HepG2 (cell line): Measurements from ENCODE around the gene TRA2B. TPM values are rescaled to one million over a fixed set of nuclear protein-coding genes. Genes with fewer than 3 reads are reported as not detected.
A peak's percentile ranks its signal among the peaks of the same experiment; 100 is the strongest.

Source experiments
- ATAC-seq: fragments of 200-7000 bp; cut with Tn5 transposase; 3 replicates; pipeline ENCODE4 v1.9.1; 2020; ENCODE audit warnings: mild to moderate bottlenecking, moderate library complexity
- BruUV-seq: library from RNA; stranded (reverse); fragments of 400-500 nt; replicated peaks from 2 replicates; lab custom pipeline; 2021; lab: Mats Ljungman, UMichigan
- CTCF ChIA-PET: fragments of 300-600 bp; formaldehyde crosslinking; extraction: SDS; loops from one replicate; lab custom pipeline; 2021; ENCODE audit warnings: low total read pairs, inconsistent platforms, low intra/inter-chr PET ratio; lab: Yijun Ruan, JAX
- POLR2A ChIA-PET: fragments of 350-600 bp; sonication (Branson Sonifier 250); formaldehyde crosslinking; loops from one replicate; lab custom pipeline; 2020; ENCODE audit warnings: antibody characterized with exemption, inconsistent platforms; lab: Yijun Ruan, JAX
- DNase-seq: peaks from one replicate; pipeline ENCODE4 v3.0.0-alpha.2; 2015; ENCODE audit warnings: low spot score
- FAIRE-seq: peaks from 3 replicates; lab custom pipeline; 2011; peaks lifted over from hg19 to GRCh38; lab: Jason Lieb, UNC
- H2AFZ ChIP-seq: one replicate; pipeline ENCODE4 v1.6.1; 2011; ENCODE audit warnings: low read length, inconsistent platforms
- H3K27ac ChIP-seq: fragments of 300-600 bp; 3 replicates; pipeline ENCODE4 v1.8.0; 2011; ENCODE audit warnings: mixed run types, mild to moderate bottlenecking, mixed read lengths, low read length, inconsistent platforms; ENCODE audit not compliant: insufficient read depth; ENCODE audit errors: extremely low read length
- H3K27me3 ChIP-seq, 2 experiments: fragments of 200-600 bp in 1 of 2; 2 replicates in 1 of 2; 3 replicates in 1 of 2; pipeline versions ENCODE4 v1.6.0 to v1.8.0; 2011; ENCODE audit warnings: low read length in 2 of 2, mild to moderate bottlenecking in 2 of 2, moderate library complexity in 2 of 2, inconsistent platforms in 1 of 2; ENCODE audit not compliant: insufficient read depth in 2 of 2, control insufficient read depth in 1 of 2
- H3K36me3 ChIP-seq, 2 experiments: fragments of 200-600 bp in 1 of 2; replicated peaks in 1 of 2; 2 replicates in 1 of 2; 3 replicates in 1 of 2; pipeline versions ENCODE4 v1.5.1 to v1.8.0; 2011; ENCODE audit warnings: low read length in 2 of 2, inconsistent platforms in 1 of 2; ENCODE audit not compliant: insufficient read depth in 2 of 2, control insufficient read depth in 1 of 2
- H3K4me1 ChIP-seq: 2 replicates; pipeline ENCODE4 v1.5.1; 2012; ENCODE audit warnings: low read length, inconsistent platforms; ENCODE audit not compliant: insufficient read depth
- H3K4me2 ChIP-seq: 2 replicates; pipeline ENCODE4 v1.6.0; 2011; ENCODE audit warnings: low read depth, low read length, inconsistent platforms
- H3K4me3 ChIP-seq, 3 experiments: fragments of 200-600 bp in 1 of 3; sonication (generic), shearing (Covaris generic) in 1 of 3; replicated peaks in 1 of 3; 2 replicates each; pipeline ENCODE4 v1.5.1; 2011 to 2016; ENCODE audit warnings: low read length in 3 of 3, inconsistent platforms in 2 of 3, low read depth in 2 of 3, mild to moderate bottlenecking in 2 of 3, control low read depth in 1 of 3, mixed read lengths in 1 of 3; ENCODE audit not compliant: insufficient read depth in 1 of 3
- H3K79me2 ChIP-seq: one replicate; pipeline ENCODE4 v1.6.1; 2011; ENCODE audit warnings: low read length, inconsistent platforms; ENCODE audit not compliant: insufficient read depth
- H3K9ac ChIP-seq: 2 replicates; pipeline ENCODE4 v1.6.0; 2011; ENCODE audit warnings: mild to moderate bottlenecking, low read depth, low read length, inconsistent platforms; ENCODE audit not compliant: insufficient read depth
- H3K9me3 ChIP-seq: 2 replicates; pipeline ENCODE4 v1.5.1; 2012; ENCODE audit warnings: mild to moderate bottlenecking, low read length
- H4K20me1 ChIP-seq: 2 replicates; pipeline ENCODE4 v1.6.0; 2011; ENCODE audit warnings: inconsistent platforms, mild to moderate bottlenecking, low read length, moderate library complexity; ENCODE audit not compliant: insufficient read depth
- FLYWCH1 ChIP-seq: sonication (generic); formaldehyde crosslinking; IDR thresholded peaks from 2 replicates; pipeline ENCODE4 v1.8.1; 2023; ENCODE audit warnings: mild to moderate bottlenecking, missing genetic modification reagents
- HHEX ChIP-seq: IDR thresholded peaks from 2 replicates; pipeline ENCODE4 v1.6.1; 2016; ENCODE audit warnings: control low read depth
- HIVEP1 ChIP-seq: sonication (generic); formaldehyde crosslinking; IDR thresholded peaks from 2 replicates; pipeline ENCODE4 v1.4.0; 2020; ENCODE audit warnings: mild to moderate bottlenecking, missing genetic modification reagents
- JUNB ChIP-seq: sonication (generic); formaldehyde crosslinking; IDR thresholded peaks from 2 replicates; pipeline ENCODE4 v1.8.0; 2022; ENCODE audit warnings: missing genetic modification reagents, mild to moderate bottlenecking, borderline replicate concordance
- KDM6A ChIP-seq: IDR thresholded peaks from 2 replicates; pipeline ENCODE4 v1.6.1; 2016; ENCODE audit warnings: low read depth
- NR2F2 ChIP-seq: IDR thresholded peaks from 2 replicates; pipeline ENCODE4 v1.6.1; 2012; ENCODE audit warnings: low read depth, inconsistent platforms, borderline replicate concordance
- PITX1 ChIP-seq: sonication (generic); formaldehyde crosslinking; IDR thresholded peaks from 2 replicates; pipeline ENCODE4 v1.5.1; 2020; ENCODE audit warnings: mild to moderate bottlenecking, missing genetic modification reagents
- RAD51 ChIP-seq: fragments of 450-650 bp; IDR thresholded peaks from 2 replicates; pipeline ENCODE4 v1.6.1; 2016; ENCODE audit warnings: borderline replicate concordance
- STAG1 ChIP-seq: sonication (generic); formaldehyde crosslinking; IDR thresholded peaks from 2 replicates; pipeline ENCODE4 v1.4.0; 2020; ENCODE audit warnings: missing genetic modification reagents
- STAT5B ChIP-seq: sonication (generic); formaldehyde crosslinking; IDR thresholded peaks from 2 replicates; pipeline ENCODE4 v1.4.0; 2020; ENCODE audit warnings: missing genetic modification reagents
- TCF12 ChIP-seq, 2 experiments: fragments of 450-650 bp in 1 of 2; sonication (generic) in 1 of 2; formaldehyde crosslinking in 1 of 2; IDR thresholded peaks; 2 replicates each; pipeline versions ENCODE4 v1.6.1 to v1.8.0; 2017 to 2022; ENCODE audit warnings: antibody characterized with exemption in 1 of 2, mild to moderate bottlenecking in 1 of 2, missing genetic modification reagents in 1 of 2, moderate library complexity in 1 of 2
- TMF1 ChIP-seq: sonication (generic); formaldehyde crosslinking; IDR thresholded peaks from 2 replicates; pipeline ENCODE4 v1.8.1; 2022; ENCODE audit warnings: low read depth, missing genetic modification reagents
- ZNF160 ChIP-seq: sonication (generic); formaldehyde crosslinking; IDR thresholded peaks from 2 replicates; pipeline ENCODE4 v1.8.0; 2022; ENCODE audit warnings: mild to moderate bottlenecking, inconsistent platforms, missing genetic modification reagents
- ZNF317 ChIP-seq: sonication (generic); formaldehyde crosslinking; IDR thresholded peaks from 2 replicates; pipeline ENCODE4 v1.5.0; 2020; ENCODE audit warnings: mild to moderate bottlenecking, missing genetic modification reagents
- ZSCAN20 ChIP-seq: sonication (generic); formaldehyde crosslinking; IDR thresholded peaks from 2 replicates; pipeline ENCODE4 v1.4.0; 2020; ENCODE audit warnings: missing genetic modification reagents, mild to moderate bottlenecking, borderline replicate concordance
- WGBS: methylation state at CpG from one replicate; pipeline ENCODE4 v1.1.6; 2017; ENCODE audit warnings: low lambda C conversion rate; 5-methylcytosine and 5-hydroxymethylcytosine counted together
- in situ Hi-C: cut with HindIII; loops from 2 replicates; pipeline ENCODE4 v1.10.0; 2017; ENCODE audit warnings: low pct_unique_long_range_greater_than_20kb; ENCODE audit not compliant: extremely low pct_ligation_motif_present
- intact Hi-C: fragments of 100-400 bp; cut with micrococcal nuclease; formaldehyde crosslinking; loops from one replicate; pipeline ENCODE4 v1.10.0; 2022; ENCODE audit not compliant: unreplicated experiment
- polyA plus RNA-seq, 8 experiments: library from polyadenylated mRNA; depleted of rRNA in 3 of 8; stranded (reverse) in 7 of 8; unstranded in 1 of 8; fragments of >200 nt; fragmentation: Illumina TruSeq in 4 of 8; extraction: Trizol in 4 of 8; gene quantifications; 2 replicates each; pipeline versions ENCODE4 v1.2.1 to v1.2.3, GENCODE V29; 2011 to 2016; ENCODE audit warnings: low read depth in 4 of 8, missing spikeins in 1 of 8, mixed read lengths in 1 of 8; ENCODE audit not compliant: insufficient read depth in 1 of 8
- total RNA-seq, 5 experiments: library from RNA; depleted of rRNA; stranded (reverse); fragments of >200 nt; fragmentation: Illumina TruSeq; extraction: Trizol; gene quantifications; 2 replicates each; pipeline ENCODE4 v1.2.3, GENCODE V29; 2016; ENCODE audit warnings: low read depth in 1 of 5

TRA2B gene
- total and polyA plus RNA-seq, 2 of the 13 experiments (the other 11 are each of a cell fraction or from before 2014, with no cell fraction given): 105 to 241 TPM

DNA sequence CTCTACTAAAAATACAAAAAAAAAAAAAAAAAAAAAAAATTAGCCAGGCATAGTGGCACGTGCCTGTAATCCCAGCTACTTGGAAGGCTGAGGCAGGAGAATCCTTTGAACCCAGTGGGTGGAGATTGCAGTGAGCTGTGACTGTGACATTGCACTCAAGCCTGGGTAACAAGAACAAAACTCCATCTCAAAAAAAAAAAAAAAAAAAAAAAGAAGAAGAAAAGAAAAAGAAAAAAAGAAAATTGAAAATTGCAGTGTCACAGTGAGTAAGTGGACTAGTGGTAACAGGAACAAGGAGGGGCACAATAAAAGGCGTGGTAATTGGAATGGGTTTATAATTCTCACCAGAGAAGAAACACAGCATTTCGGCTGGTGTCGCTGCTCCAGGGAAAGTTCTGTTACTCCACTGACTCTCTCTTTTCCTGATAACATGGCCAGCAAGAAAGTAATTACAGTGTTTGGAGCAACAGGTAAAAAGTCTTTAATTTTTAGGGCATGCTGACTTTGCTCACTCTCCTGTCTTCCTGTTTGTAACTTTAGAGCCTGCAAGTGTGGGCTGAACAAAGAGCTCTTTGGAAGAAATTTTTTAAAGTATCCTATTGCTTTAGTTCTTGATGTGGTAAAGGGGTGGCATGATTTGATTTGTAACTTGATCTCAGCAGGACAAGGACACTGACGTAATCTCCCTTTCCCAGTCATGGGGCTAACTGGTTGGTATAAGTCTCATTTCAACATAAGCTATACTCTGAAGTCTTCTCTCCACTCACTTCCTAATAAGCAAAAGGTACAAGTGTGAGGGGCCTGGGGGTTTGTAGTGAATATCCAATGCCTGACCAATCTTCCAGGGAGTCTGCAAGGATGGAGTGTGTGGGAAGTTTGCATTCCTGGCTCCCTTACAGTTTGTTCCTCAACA lies 22.1 kb upstream of the TRA2B start (continued):
- TF ChIP-seq JUNB (CRISPR knock-in tag) (no peak), PITX1 (CRISPR knock-in tag) (peak; percentile 50), ZNF160 (CRISPR knock-in tag) (no peak), KDM6A (CRISPR knock-in tag) (no peak), ZSCAN20 (no peak), TMF1 (no peak), TCF12 (IDR thresholded peaks at IDR 0.05) (no peak), TCF12 (CRISPR knock-in tag; IDR thresholded peaks at IDR 0.05) (no peak)

DNA sequence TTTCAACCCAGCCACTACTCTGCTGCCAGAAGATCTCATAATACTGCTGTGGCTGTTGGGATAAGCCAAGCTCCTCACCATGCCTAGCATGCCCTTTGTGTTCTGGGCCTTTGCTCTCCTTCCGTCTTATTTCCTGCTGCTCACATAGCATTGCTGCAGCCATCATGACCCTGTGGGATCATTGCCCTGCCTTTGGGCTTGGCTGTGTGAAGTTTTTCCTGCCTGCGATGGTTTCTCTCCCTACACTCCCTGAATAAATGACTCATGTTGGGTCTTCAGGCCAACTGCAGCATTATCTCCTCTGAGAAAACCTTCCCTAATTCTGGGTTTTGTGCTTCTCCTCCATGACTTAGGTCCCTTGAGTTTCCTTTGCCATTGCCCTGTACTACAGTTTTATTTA lies 20.8 kb upstream of the TRA2B start:
- BruUV-seq: no TSS peak
- H2AFZ ChIP-seq: no peak overlapping the region
- no peak for TF ChIP-seq STAG1
- no peak for TF ChIP-seq FLYWCH1 (CRISPR knock-in tag)
- TF ChIP-seq NR2F2: no peak
- no peak for TF ChIP-seq RAD51
- TF ChIP-seq ZNF317: no peak
- TF ChIP-seq HHEX (CRISPR knock-in tag): no peak
- no peak for TF ChIP-seq STAT5B (CRISPR knock-in tag)
- TF ChIP-seq HIVEP1 (CRISPR knock-in tag): no peak
- CTCF ChIA-PET: no interaction called here
- no peaks in the 10 kb centered on the region for H3K36me3 ChIP-seq
- no peaks in the 10 kb centered on the region for H3K9me3 ChIP-seq
- no peaks in the 10 kb centered on the region for H4K20me1 ChIP-seq
- in situ Hi-C loops (no loop called here), intact Hi-C loops (no loop called here)
- DNase-seq (no peak), FAIRE-seq (no peak), ATAC-seq (no peak)
- POLR2A ChIA-PET: interaction anchor here (4.3 kb wide), 1 partner anchor 21 kb away, joined by 28 read pairs; the partner anchor contains the start of gene TRA2B
- no peaks in the 10 kb centered on the region for H3K27me3 ChIP-seq
- no peak overlapping the region for H3K4me3 ChIP-seq
- H3K79me2 ChIP-seq: peaks cover 4% of the 10 kb centered on the region
- H3K27ac ChIP-seq: peak overlapping the region; percentile 95
- H3K4me2 ChIP-seq: no peak overlapping the region
- no peak overlapping the region for H3K9ac ChIP-seq
- peaks cover 62% of the 10 kb centered on the region for H3K4me1 ChIP-seq
- 93% methylated on average over 2 of the region's 2 CpGs for WGBS
